AG09319 (cell line): ENCODE measurements around the gene CYB5RL.

ENCODE experiments used
- DNase-seq: peaks from one replicate; pipeline ENCODE4 v3.0.0-alpha.2; 2010; ENCODE audit warnings: low read depth; ENCODE audit errors: extremely low read depth
- TF ChIP-seq, protein P1 (sequence below): IDR thresholded peaks from 2 replicates; pipeline ENCODE4 v1.5.1; 2011; ENCODE audit warnings: low read depth, mild to moderate bottlenecking, inconsistent platforms, low read length, moderate library complexity

The CYB5RL gene

DNA sequence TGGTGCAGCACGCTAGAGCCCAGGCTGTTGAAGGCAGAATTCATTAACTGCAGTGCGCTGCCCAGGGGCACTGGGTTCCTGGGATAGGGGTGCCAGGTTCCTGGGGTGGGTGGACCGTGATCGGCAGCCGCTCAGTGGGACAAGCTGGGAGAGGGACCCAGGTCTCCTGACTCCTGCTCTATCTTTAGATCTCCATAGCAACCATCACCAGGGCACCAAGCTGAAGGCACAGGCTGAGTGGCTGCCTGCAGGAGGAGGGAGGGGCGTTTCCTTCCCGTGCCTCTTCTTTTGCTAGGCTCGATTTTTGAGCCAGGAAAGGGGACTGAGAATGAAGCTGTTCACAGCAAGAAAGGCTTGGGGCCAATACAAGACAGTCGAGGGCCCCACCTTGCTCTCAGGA, 26.1 kb downstream of the CYB5RL start:
- TF ChIP-seq, protein P1, sequence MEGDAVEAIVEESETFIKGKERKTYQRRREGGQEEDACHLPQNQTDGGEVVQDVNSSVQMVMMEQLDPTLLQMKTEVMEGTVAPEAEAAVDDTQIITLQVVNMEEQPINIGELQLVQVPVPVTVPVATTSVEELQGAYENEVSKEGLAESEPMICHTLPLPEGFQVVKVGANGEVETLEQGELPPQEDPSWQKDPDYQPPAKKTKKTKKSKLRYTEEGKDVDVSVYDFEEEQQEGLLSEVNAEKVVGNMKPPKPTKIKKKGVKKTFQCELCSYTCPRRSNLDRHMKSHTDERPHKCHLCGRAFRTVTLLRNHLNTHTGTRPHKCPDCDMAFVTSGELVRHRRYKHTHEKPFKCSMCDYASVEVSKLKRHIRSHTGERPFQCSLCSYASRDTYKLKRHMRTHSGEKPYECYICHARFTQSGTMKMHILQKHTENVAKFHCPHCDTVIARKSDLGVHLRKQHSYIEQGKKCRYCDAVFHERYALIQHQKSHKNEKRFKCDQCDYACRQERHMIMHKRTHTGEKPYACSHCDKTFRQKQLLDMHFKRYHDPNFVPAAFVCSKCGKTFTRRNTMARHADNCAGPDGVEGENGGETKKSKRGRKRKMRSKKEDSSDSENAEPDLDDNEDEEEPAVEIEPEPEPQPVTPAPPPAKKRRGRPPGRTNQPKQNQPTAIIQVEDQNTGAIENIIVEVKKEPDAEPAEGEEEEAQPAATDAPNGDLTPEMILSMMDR = no peak
- no peak for DNase-seq

DNA sequence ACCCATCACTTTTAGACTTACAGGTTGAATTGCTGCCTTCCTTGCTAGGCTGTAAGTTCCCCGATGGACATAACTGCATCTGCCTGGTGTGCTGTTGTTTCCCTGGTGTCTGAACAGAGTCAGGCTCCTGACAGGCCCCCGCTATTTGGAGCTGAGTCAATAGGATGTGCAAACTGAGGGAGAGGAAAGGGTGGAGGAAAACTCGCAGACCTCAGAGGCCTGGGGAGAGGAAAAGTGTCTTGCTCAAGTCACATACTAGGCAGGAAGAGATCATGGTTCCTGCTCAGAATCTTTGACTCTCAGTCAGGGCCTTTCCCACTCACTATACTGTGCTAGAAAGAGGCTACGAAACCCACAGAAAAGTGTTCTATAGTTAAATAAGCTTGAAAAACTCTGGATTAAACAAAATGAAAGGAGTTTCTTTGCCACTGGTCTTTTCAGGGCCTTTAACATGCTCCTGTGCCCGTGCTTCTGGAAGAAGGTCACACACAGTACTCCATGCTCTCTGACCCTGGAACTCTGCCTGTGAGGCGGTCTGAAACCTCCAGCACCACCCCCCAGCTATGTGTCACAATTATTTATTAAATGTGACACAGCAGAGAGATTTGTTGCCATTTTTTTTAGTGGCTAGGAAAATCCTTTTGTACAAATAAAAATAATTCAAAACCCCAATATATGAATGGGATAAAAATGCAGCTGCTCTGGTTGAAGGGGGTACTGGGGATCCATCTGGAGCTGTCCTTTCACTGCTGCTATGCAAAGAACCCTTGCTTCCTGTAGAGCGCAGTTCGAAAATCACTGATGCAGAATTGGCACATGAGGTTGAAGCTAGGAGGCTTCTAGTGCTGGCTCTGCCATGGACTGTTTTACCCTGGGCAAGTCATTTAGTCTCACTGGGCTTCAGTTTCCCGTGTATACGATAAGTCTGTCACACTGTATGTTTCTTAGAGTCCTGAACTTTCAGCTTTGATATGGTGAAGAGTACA, 26.9 kb downstream of the CYB5RL start:
- TF ChIP-seq, protein P1 = no peak
- DNase-seq = no peak

DNA sequence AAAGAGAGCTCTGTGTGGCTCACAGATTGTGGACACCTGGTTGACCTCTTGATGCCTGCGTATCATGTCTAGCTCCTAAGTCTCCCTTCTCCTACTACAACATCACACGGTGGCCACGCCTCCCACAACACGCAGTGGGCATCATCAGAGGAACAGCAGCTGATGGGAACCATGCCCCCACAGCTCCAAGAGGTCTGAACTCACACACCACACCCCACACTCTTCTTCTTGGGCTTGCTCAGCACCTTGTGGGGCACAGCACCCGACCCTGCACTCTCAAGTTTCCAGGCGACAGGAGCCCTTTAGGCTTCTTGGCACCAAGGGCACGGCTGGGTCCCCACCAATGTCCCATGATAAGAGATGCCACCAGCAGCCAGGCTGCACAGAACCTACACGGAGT, 28.2 kb downstream of the CYB5RL start:
- TF ChIP-seq, protein P1 = no peak
- no peak for DNase-seq

DNA sequence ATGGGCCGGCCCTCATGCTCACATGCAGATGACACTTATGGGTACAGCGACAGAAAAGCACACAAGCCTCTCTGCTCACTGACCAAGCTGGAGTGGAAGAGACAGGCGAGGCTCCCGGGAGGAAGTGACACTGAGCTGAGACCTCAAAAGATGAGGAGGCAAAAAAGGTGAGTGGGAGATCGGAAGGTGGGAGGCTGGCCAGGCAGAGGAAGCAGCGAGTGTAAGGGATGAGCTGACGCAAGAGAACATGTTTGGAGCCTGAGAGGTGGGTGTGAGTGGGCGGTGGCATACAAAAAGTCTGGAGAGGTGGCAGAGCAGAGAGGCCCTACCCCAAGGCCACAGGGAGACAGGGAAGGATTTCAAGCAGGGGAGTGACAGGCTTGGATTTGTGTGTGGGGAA, 28.8 kb downstream of the CYB5RL start:
- no peak for DNase-seq
- TF ChIP-seq, protein P1 = no peak

DNA sequence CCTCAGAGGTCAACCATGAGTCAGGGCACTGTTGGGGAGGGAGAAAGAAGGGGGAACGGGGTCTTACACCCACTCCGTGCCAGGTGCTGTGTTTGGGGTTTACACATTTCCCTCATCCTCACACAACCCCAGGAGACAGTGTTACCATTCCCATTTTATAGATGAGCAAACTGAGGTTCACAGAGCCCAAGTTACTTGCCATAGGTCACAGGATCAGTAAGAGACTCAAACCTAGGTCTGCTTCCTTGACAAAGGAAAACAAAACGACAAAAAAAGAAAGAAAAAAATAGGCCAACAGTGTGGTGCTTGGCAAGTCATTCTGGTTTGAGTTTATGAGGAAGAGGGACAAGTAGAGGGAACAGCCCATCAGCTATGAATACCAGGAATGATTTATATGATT, 30.8 kb downstream of the CYB5RL start:
- DNase-seq = no peak
- TF ChIP-seq, protein P1 = no peak

DNA sequence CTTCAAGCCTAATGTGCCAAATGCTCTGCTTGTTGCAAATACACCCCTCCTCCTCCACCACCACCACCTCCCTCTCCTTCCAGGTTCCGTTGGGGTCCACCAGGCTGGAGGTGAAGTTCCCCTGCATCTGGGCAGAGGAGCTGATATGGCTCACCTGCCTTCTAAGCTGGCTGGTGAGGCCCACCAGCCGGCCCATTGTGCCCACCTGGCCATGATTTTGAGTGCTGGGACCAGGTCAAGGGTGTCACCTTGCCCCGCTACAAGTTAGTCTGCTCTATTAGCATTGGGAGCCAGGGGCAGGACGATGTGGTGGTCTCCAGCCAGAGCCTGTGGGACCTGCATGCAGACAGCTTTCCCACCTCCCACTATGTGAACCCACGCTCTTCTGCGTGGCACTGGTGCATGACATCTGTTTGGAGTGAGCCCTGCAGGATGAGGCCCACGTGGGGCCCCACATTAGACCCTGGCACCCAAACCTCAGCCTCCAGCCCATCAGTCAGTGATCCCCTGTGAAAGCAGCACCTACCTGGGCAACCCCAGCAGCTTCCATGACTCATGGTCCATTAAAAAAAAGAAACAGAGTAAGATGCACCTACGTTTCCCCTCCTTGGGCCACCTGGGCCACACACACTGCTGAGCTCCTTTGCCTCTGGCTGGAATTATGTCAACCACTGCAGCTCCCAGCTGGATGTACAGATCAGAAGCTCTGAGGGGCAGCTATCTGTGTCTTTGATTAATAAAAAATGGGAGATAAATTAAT, 31.4 kb downstream of the CYB5RL start:
- TF ChIP-seq, protein P1 = no peak
- DNase-seq = no peak
